Uterus (tissue), 2 donors: Measurements from ENCODE around the gene GRIK1.

Experiments
- CTCF ChIP-seq, 4 experiments: fragments of 200-600 bp in 2 of 4; fragments of 450-650 bp in 2 of 4; sonication (generic) in 2 of 4; IDR thresholded peaks; one replicate each; pipeline ENCODE4 v1.5.1; 2016 to 2019; ENCODE audit warnings: antibody characterized with exemption in 4 of 4, mild to moderate bottlenecking in 2 of 4, moderate library complexity in 1 of 4
- POLR2A ChIP-seq, 2 donors: fragments of 450-650 bp; IDR thresholded peaks; one replicate each; pipeline ENCODE4 v1.6.1; 2016; ENCODE audit warnings: antibody characterized with exemption in 2 of 2, mild to moderate bottlenecking in 1 of 2, moderate library complexity in 1 of 2

DNA sequence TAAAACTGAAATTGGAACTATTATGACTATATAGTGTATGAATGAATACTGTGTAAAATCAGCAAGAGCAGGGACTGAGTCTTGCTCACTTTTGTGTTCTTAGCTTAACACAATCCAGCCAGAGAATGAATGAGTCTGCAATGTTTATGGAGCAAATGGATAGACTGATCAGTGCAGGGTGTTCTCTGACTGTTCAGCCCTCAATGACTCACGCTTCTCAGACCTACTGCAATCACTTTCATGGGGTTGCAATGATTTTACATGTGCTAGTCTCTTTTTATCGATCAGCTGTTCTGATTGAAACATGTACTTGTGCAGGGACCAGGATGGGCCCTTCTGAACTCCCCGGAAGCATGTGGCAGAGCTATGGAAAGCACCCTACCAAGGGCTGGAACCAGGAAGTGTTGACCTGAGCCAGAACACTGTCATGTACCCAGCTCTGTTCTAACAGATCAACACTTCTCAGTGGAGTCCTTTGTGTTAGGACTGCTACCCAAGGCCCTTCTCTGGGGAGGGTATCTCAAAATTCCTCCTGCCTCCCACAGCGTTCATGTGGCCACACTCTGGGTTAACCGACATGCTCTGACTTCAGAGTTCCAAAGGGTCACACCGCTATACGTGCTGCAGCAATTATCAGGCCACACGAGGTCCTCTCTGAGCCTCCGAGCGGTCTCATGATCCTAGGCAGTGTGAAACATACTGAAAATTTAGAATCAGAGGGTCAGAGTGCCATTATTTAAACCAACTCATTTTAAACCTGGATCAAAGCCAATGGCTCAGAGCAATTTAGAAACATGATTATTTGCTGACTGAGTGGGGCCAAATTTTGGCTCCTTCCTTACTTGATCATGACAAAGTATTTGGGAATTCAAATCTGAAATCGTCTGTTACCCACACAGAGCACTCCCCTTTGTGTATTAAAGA lies 35.2 kb downstream of the GRIK1 start:
- TF ChIP-seq CTCF (IDR thresholded peaks at IDR 0.05) (no peak), POLR2A (IDR thresholded peaks at IDR 0.05) (no peak)
